ENCODE results near the gene SLC25A38. TPM values are rescaled to one million over a fixed set of nuclear protein-coding genes. Genes with fewer than 3 reads are reported as not detected.

Gene SLC25A38
- total RNA-seq, 1 experiment from 2014 or later = 48.2 TPM

- Mint-ChIP-seq H3K36me3 (ENCODE audit: insufficient read depth in 1 of 3, low read depth in 3 of 3) (0 out of 7 replicates have a peak, but pooled peaks cover 0 to 4% (median 1%) of the 10 kb centered on the region in 3 experiments), H3K9me3 (no peaks in the 10 kb centered on the region), H3K4me1 (peaks cover 33 to 37% of the 10 kb centered on the region in 2 experiments), H3K27me3 (ENCODE audit: low read depth) (peaks cover 2% of the 10 kb centered on the region; the same call in 1 of the 2 replicates), H3K4me3 (no peak overlapping the region), H3K27ac (no peak overlapping the region)
- Histone ChIP-seq H3K4me2 (ENCODE audit: insufficient read depth, insufficient read length, low read length) (no peak overlapping the region), H3K23ac (ENCODE audit: insufficient read length, low read depth, low read length) (no peak overlapping the region), H2BK12ac (ENCODE audit: insufficient read length, low read depth, low read length) (no peak overlapping the region), H3K27me3 (ENCODE audit: insufficient read depth, low read length) (no peaks in the 10 kb centered on the region), H3K56ac (ENCODE audit: insufficient read length, low read depth, low read length) (no peak overlapping the region), H3K23me2 (ENCODE audit: insufficient read length, low read depth, low read length, poor library complexity, severe bottlenecking) (peaks cover 2% of the 10 kb centered on the region), H2AFZ (ENCODE audit: low read length) (no peak overlapping the region), H2BK120ac (ENCODE audit: low read depth, low read length, poor library complexity, severe bottlenecking) (no peak overlapping the region), H3K9me3 (ENCODE audit: control insufficient read depth, low read depth, low read length) (no peaks in the 10 kb centered on the region), H3K27ac (ENCODE audit: insufficient read length, low read depth, low read length) (no peak overlapping the region), H3K9ac (ENCODE audit: extremely low read depth, insufficient read length, low read length) (no peak overlapping the region), H2BK5ac (ENCODE audit: insufficient read length, low read length) (no peak overlapping the region), H4K8ac (replicated peaks; ENCODE audit: insufficient read length, low read depth, low read length) (no peak overlapping the region), H2BK20ac (ENCODE audit: low read depth, low read length, poor library complexity, severe bottlenecking) (no peak overlapping the region), H4K91ac (ENCODE audit: insufficient read length, low read depth, low read length) (no peak overlapping the region), H2BK15ac (ENCODE audit: low read depth, low read length) (no peak overlapping the region), H3K79me1 (ENCODE audit: insufficient read depth, low read depth, low read length, poor library complexity, severe bottlenecking) (no peaks in the 10 kb centered on the region), H3K14ac (ENCODE audit: insufficient read depth, low read length) (no peak overlapping the region), H3T11ph (ENCODE audit: low read length) (no peak overlapping the region), H3K4me1 (ENCODE audit: insufficient read depth, low read length) (peaks cover 8% of the 10 kb centered on the region), H2AK5ac (ENCODE audit: insufficient read length, low read length) (no peak overlapping the region), H3K18ac (ENCODE audit: insufficient read length, low read depth, low read length) (no peak overlapping the region), H4K5ac (ENCODE audit: insufficient read length, low read depth, low read length) (no peak overlapping the region), H3K4ac (ENCODE audit: low read depth, low read length) (no peak overlapping the region), H4K20me1 (ENCODE audit: control insufficient read depth, insufficient read depth, insufficient read length) (no peaks in the 10 kb centered on the region), H3K79me2 (ENCODE audit: insufficient read depth, low read length) (no peaks in the 10 kb centered on the region; the same call in 1 of the 2 replicates)
- TF ChIP-seq, protein P1, sequence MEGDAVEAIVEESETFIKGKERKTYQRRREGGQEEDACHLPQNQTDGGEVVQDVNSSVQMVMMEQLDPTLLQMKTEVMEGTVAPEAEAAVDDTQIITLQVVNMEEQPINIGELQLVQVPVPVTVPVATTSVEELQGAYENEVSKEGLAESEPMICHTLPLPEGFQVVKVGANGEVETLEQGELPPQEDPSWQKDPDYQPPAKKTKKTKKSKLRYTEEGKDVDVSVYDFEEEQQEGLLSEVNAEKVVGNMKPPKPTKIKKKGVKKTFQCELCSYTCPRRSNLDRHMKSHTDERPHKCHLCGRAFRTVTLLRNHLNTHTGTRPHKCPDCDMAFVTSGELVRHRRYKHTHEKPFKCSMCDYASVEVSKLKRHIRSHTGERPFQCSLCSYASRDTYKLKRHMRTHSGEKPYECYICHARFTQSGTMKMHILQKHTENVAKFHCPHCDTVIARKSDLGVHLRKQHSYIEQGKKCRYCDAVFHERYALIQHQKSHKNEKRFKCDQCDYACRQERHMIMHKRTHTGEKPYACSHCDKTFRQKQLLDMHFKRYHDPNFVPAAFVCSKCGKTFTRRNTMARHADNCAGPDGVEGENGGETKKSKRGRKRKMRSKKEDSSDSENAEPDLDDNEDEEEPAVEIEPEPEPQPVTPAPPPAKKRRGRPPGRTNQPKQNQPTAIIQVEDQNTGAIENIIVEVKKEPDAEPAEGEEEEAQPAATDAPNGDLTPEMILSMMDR (conservative IDR thresholded peaks at IDR 0.05) = no peak
- WGBS (ENCODE audit: extremely low coverage, insufficient read length, low lambda C conversion rate) = no CpG with 5 or more reads among the region's 5 CpGs
- no peak for DNase-seq
Observed at GRCh38 chr3:39379778-39380155, 3.4 kb upstream of the SLC25A38 start.

Measured in H9 (cell line).